ENCODE data around the gene MAMSTR. TPM values are rescaled to one million over a fixed set of nuclear protein-coding genes. Genes with fewer than 3 reads are reported as not detected.

The MAMSTR gene
- total and polyA plus RNA-seq, 9 of the 15 experiments (the other 6 are each of a cell fraction or from before 2014, with no cell fraction given) = 0.08 to 1.00 (median 0.40) TPM; not detected in 1

DNA sequence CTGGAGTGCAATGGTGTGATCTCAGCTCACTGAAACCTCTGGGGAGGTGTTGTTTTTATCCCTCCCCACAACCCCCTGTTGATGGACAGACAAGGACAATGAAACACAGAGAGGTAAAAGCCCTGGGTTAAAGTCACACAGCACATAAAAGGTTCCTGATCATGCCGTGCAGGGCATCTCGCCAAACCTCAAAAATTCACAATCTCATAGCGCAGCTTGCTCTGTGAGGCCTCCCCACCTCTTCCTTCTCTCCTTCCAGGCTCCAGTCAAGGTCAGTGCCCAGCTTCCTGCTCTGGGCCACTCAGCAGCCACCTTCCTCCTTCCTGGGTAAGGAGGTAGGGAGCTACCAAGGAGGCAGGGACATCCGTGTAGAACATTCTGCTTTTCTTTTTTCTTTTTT, 21.5 kb downstream of the MAMSTR start (continued):
- TF ChIP-seq, protein P1, sequence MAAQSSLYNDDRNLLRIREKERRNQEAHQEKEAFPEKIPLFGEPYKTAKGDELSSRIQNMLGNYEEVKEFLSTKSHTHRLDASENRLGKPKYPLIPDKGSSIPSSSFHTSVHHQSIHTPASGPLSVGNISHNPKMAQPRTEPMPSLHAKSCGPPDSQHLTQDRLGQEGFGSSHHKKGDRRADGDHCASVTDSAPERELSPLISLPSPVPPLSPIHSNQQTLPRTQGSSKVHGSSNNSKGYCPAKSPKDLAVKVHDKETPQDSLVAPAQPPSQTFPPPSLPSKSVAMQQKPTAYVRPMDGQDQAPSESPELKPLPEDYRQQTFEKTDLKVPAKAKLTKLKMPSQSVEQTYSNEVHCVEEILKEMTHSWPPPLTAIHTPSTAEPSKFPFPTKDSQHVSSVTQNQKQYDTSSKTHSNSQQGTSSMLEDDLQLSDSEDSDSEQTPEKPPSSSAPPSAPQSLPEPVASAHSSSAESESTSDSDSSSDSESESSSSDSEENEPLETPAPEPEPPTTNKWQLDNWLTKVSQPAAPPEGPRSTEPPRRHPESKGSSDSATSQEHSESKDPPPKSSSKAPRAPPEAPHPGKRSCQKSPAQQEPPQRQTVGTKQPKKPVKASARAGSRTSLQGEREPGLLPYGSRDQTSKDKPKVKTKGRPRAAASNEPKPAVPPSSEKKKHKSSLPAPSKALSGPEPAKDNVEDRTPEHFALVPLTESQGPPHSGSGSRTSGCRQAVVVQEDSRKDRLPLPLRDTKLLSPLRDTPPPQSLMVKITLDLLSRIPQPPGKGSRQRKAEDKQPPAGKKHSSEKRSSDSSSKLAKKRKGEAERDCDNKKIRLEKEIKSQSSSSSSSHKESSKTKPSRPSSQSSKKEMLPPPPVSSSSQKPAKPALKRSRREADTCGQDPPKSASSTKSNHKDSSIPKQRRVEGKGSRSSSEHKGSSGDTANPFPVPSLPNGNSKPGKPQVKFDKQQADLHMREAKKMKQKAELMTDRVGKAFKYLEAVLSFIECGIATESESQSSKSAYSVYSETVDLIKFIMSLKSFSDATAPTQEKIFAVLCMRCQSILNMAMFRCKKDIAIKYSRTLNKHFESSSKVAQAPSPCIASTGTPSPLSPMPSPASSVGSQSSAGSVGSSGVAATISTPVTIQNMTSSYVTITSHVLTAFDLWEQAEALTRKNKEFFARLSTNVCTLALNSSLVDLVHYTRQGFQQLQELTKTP (IDR thresholded peaks at IDR 0.05; ENCODE audit: low read depth in 1 of 2, partially characterized antibody in 2 of 2) = no peak
- TF ChIP-seq GATA2 (CRISPR knock-in tag; IDR thresholded peaks at IDR 0.05) (peak; percentile 66), RBM25 (IDR thresholded peaks at IDR 0.05; ENCODE audit: low read depth, low read length, severe bottlenecking) (peak; percentile 90), ID3 (CRISPR knock-in tag; IDR thresholded peaks at IDR 0.05) (no peak), ID3 (tag; IDR thresholded peaks at IDR 0.05) (no peak), ZNF140 (CRISPR knock-in tag; IDR thresholded peaks at IDR 0.05) (no peak), FOXM1 (IDR thresholded peaks at IDR 0.05; ENCODE audit: low read depth) (no peak), FOXM1 (CRISPR knock-in tag; IDR thresholded peaks at IDR 0.05; ENCODE audit: low read depth) (no peak), MCM7 (IDR thresholded peaks at IDR 0.05) (no peak), MLLT1 (IDR thresholded peaks at IDR 0.05) (peak in 1 of 2 experiments; percentile 74; a peak in 1 of 4 replicates), GABPB2 (CRISPR knock-in tag; conservative IDR thresholded peaks at IDR 0.05) (no peak), DNMT1 (IDR thresholded peaks at IDR 0.05) (no peak), E2F1 (CRISPR knock-in tag; IDR thresholded peaks at IDR 0.05) (no peak)
- TF ChIP-seq, protein P2, sequence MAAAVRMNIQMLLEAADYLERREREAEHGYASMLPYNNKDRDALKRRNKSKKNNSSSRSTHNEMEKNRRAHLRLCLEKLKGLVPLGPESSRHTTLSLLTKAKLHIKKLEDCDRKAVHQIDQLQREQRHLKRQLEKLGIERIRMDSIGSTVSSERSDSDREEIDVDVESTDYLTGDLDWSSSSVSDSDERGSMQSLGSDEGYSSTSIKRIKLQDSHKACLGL (CRISPR knock-in tag; IDR thresholded peaks at IDR 0.05; ENCODE audit: borderline replicate concordance, poor library complexity, severe bottlenecking) = no peak

All from K562 (cell line).